Stimulated activated CD4-positive, alpha-beta T cell treated with anti-CD3 and anti-CD28 coated beads, Interleukin-12 subunit alpha, Interleukin-12 subunit beta, amount 100 ng/mL, for 24 hours (primary cell): ENCODE data around the gene ZNF860.
"Not testable (repeated sequence)": the region's sequence is repeated elsewhere in the genome, so short reads cannot be mapped to it uniquely, and the experiment has no call there.

Source experiments
- DNase-seq, 2 experiments: peaks; one replicate each; pipeline ENCODE4 v3.0.0-alpha.2; 2020; ENCODE audit warnings: low read depth in 2 of 2

ZNF860 gene

DNA sequence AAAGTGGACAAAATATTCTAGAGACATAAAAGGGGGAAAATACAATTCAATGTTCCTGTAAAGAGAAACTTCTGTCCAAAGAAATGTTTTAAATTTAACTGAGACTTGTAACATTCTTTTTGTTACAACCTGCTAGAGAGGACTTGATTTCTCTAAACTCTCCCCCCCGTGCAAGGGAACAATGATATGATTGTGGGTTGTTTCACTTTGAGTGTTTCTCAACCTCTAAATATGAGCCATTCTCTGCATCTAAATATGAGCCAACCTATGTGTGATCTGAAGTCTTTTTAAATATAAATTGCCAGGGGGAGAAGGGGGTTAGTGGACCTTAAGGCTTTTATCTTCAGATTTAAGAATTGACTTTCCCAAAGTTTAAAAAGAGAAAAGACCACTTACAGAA lies 14.6 kb downstream of the ZNF860 start:
- no peak for DNase-seq

DNA sequence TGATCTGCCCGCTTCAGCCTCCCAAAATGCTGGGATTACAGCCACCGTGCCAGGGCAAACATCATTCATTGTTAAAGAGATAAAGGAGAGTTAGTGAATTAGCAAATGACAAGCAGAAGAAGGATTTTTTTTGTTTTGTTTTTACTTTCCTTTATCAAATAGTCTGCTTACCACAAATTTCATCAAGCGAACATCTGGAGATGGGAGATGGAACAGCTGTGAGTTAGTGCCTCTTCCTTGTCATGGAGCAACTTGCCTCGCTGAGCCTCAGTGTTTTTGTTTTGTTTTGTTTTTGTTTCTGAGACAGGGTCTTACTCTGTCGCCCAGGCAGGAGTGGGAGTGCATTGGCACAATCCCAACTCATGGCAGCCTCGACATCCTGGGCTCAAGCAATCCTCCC lies 15.9 kb downstream of the ZNF860 start:
- no peak for DNase-seq

DNA sequence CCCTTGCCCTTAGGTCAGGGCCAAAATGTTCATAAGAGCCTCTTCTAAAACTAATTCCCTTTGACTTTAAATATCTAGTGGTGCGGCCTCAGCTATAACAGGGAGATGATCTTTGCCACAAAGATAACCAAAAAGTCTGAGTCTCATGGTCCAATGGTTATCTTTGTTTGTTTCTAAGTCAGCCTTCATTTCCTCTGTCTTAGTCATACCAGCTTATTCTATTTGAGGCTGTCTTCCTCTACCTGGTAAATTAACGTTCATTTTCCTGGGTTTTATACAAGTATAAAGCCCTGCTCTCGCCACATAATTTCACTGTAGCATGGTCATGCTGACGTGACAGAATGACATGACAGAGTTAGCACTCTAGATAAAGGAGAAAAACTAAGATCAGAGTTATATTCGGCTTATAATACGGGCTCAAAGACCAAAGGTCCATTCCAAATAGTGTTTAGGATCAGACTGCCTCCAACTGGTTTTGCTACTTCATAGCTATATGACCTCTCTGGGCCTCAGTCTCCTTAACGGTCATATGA lies 18.4 kb downstream of the ZNF860 start:
- DNase-seq: no peak

DNA sequence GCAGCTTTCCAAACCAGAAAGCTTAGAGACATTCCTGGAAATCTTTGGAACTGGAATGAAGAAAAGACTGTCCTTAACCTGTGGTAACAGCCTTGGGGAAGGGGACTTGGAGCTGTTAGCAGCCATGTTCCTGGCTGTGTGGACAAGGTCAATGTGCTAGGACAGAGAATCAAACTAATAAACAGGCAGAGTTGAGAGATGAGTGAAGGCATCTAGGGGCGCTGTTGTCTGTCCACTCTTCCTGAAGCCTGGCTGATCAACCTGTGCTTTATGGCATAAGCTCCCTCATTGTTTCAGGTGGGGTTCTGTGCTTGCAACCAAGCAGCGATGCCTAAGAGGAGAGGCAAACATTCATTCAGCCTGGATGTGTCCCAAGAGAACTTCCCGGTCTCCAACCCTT lies 19.3 kb downstream of the ZNF860 start:
- DNase-seq: no peak

DNA sequence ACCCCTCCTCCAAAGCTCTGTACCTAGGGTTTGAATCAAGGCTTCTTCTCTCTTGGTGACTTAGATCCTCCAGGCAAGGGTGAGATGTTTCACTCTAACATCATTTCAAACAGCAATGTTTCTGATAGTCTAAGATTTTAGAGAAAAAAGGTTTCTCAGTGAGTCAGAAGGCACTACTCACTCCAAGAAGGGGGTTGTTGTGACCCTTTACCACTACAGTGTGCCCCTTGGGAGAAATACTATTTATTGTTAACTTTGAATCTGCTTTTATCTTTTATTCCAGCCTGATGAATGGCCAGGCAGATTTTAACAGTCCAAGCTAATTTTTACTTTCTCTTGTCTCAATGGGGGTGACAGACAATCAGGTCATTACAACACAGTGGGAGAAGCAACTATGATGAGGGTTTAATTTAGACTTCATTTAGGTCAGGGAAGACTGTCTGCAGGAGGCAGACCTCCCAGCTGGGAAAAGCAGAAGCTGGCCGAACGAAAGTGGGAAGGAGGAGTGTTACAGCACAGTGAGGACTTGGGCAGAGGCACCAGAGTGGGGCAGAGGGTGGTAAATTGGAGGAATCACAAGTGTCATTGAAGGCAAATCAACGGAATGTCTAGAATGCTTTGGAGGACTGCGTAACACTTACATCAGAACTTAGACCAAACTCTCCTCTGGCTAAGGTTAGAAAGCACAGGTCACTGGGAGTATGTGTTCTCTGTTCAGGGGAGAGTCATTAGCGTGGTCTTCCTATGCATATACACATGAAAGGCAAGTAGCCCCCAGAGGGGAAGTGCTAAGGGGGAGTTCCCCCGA lies 21.2 kb downstream of the ZNF860 start:
- no peak for DNase-seq

DNA sequence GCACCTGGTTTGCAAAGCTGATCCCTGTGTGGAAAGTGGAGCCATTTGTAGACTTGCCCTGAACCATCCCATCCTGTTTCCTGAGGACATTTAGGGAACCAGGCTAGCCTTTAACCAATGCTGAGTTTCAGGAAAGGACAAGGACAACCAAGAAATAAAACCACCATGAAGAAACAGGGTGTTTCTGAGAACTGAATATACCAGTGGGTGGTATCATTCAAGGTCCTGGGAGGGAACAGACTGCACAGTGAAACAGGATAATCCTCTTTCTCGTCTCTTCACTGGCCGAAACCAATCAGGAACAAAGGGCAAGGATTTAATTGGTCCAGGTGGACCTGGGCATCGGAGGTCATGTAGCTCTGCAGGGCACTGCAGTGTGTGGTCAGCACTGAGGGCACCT lies 21.8 kb downstream of the ZNF860 start:
- no peak for DNase-seq

DNA sequence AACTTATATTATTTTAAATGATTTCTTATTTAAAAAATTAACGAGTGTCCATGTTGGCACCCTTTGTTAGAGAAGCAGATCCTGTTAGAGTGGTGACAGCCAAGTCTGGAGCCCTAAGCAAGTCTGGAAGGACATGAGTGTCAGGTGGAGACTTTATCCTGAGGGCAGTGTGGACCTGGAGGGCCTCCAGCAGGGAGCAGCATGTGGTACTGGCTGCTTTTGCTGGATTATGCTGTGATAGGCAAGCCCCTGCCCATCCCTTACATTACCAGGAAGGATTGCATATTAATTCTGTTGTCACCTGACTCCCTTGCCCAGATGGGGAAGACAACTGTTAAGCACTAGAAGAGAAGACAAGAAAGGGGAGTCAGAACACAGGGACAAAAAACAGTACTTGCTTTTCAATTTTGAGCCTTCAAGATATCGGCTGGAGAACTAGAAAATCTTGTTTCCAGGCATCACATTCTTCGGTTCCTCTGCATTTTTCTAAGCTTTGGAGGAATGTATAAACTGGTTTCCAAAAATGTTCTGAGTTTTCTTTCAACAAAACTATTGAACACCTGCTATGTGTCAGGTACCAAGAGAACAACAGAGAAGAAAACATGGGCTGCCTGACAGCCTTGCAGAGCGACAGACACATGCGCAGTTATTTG lies 22.7 kb downstream of the ZNF860 start:
- DNase-seq: no peak

DNA sequence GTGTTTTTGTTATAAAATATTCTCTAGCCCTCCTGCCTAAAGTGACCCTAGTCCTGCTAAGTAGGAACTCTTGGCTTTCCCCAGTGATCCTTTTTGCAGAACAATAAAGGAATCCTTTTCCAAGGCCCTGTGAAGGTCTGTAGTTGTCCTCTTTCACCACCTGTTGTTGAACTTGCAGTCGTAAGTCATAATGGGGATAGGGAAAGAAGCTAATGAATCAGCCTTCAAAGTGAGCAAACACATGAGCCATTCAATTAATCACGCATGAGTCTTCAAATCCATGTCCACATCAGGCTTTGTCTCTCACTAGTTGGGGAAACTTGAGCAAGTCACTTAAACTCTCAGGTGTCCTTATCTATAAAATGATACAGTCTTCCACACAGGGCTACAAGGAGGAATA lies 27.6 kb downstream of the ZNF860 start:
- no peak for DNase-seq

DNA sequence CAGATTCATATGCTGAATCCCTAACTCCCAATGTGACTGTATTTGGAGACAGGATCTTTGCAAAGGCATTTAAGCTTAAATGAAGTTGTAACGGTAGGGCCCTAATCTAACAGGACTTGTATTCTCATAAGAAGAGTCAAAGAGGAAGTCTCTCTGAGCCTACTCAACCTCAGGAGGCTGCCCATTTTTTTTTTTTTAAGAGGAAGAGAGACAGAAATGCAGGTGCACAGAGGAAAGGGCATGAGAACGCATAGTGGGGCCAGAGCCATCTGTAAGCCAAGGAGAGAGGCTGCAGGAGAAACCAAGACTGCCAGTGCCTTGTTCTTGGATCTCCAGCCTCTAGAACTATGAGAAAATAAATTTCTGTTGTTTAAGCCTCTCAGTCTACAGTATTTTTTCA lies 28.4 kb downstream of the ZNF860 start:
- no peak for DNase-seq

DNA sequence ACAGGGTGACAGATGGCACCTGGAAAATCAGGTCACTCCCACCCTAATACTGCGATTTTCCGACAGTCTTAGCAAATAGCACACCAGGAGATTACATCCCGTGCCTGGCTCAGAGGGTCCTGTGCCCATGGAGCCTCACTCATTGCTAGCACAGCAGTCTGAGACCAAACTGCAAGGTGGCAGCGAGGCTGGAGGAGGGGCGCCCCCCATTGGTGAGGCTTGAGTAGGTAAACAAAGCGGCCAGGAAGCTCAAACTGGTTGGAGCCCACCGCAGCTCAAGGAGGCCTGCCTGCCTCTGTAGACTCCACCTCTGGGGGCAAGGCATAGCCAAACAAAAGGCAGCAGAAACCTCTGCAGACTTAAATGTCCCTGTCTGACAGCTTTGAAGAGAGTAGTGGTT lies 29.1 kb downstream of the ZNF860 start:
- not testable (repeated sequence) for DNase-seq

DNA sequence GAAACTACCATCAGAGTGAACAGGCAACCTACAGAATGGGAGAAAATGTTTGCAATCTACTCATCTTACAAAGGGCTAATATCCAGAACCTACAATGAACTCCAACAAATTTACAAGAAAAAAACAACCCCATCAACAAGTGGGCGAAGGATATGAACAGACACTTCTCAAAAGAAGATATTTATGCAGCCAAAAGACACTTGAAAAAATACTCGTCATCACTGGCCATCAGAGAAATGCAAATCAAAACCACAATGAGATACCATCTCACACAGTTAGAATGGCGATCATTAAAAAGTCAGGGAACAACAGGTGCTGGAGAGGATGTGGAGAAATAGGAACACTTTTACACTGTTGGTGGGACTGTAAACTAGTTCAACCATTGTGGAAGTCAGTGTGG lies 34.1 kb downstream of the ZNF860 start:
- not testable (repeated sequence) for DNase-seq

DNA sequence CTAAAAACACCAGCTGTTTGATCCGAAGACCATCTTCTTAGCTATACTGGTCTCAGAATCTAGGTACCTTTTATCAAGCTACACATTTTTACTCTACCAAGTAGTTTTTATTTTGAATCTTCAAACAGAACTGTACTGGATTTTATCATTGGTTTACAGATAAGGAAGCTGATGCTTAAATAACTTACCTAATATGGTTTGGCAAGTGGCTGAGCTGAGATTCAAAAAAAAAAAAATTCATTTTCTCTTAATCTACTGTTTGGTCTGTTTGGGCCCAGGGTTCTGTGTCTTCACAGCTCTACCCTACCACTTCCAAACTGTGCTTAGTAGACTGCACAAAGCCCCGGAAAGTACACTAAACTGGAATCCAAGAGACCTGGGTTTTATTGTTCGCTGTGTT lies 35.7 kb downstream of the ZNF860 start:
- DNase-seq: no peak

DNA sequence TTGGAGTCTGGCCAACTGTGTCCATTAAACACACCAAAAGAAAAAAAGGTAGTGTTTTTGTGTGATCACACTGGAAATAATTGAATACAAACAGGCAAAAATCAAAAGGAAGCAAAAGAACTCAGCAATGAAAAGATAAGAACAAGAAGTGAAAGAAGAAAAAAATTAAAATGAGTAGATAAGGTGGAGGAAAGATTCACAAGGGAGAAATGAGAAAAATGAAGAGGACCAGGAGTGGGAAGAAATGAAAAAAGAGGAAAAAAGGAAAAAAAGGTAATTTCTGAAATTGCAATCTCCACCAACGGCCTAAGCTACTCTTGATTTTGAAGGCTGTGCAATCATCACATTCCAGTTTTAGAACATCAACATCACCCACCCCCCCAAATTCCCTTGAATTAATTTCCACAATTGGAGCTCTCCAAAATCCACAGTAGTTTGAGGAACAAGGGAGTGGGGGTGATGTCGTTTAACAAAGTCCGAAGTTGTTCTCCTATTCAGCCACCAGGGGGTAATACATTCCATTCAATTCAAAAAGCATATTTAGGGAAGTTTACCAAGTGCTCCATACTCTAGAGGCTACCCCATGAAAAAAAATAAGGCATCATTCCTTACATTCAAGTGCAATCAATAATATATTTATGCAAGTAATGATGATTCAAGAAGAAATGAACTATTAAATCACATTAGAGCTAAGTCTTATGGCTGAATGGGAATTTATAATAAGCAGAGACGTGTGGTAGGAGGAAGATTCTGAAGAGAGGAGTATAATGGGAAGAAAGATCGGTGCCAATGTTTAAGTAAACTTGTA lies 37.4 kb downstream of the ZNF860 start:
- DNase-seq: no peak

DNA sequence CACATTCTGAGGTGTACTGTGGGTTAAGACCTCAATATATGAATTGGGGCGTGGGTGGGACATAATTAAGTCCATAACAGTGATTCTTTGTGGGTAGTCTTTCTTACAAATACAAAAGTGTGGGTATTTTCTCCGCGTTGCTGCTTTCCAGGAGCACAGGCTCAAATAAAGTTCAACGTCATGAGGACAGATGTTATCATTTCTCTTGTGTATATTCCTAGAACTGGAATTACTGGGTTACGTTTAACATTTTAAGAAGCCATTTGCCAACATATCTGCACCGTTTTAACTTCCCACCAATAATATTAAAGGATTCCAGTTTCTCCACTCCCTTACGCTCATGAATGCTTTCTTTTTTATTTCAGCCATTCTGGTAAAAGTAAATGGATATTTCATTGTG lies 39.6 kb downstream of the ZNF860 start:
- no peak for DNase-seq

DNA sequence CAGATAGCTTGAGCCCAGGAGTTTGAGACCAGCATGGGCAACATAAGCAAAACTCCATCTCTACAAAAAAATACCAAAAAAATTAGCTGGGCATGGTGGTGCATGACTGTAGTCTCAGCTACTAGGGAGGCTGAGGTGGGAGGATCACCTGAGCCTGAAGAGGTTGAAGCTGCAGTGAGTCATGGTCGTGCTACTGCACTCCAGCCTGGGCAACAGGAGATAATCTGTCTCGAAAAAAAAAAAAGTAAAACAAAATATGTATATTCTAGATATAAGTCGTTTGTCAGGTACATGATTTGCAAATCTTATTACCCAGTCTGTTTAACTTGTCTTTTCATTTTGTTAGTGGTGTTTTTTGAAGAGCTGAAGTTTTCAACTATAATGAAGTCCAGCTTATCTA lies 40.2 kb downstream of the ZNF860 start:
- DNase-seq: no peak

DNA sequence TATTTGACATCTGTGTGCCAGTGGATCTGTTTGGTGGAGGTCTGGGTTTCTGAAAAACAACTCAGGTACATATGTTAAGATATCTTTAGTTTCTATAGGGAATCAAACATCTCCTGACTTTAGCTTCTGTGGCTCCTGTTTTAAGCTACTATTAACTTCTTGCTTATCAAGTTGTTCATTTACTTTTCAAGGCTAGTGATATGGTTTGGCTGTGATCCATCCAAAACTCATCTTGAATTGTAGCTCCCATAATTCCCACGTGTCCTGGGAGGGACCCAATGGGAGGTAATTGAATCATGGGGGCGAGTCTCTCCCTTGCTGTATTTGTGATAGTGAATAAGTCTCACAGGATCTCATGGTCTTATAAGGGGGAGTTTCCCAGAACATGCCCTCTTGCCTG lies 41.4 kb downstream of the ZNF860 start:
- DNase-seq: no peak

DNA sequence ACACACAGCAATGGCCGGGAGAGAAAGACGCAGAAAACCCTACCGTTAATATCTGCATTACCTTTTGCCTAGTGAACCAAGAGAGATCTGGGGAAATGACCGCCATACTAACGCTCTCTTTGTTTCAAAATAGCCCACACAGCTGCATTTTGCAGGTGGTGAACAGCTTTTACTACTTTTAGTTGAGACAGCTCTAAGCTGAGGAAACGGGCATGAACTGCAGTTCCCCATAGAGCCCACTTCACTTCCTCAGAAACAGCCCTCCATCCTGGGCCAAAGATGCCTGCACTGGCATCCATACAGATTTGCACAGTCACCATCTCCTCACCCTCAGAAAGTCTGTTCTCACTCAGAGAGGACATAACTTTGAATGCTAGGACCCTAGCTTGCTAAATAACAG lies 45.0 kb downstream of the ZNF860 start:
- no peak for DNase-seq

DNA sequence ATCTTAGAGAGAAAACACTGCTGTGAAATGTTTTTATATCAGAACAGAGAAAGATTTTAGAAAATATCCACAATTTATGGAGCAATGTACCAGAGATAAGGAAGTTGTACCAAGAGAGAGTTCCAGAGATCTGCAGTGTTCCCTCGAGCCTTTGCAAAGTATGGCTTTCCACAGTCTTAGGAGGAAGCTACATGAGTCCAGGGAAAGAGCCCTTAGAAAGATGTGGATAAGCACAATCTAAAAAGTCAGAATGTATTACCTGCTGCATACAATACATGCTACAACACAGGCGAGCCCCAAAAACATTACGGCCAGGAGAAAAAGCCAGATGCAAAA lies 56.4 kb downstream of the ZNF860 start:
- no peak for DNase-seq

DNA sequence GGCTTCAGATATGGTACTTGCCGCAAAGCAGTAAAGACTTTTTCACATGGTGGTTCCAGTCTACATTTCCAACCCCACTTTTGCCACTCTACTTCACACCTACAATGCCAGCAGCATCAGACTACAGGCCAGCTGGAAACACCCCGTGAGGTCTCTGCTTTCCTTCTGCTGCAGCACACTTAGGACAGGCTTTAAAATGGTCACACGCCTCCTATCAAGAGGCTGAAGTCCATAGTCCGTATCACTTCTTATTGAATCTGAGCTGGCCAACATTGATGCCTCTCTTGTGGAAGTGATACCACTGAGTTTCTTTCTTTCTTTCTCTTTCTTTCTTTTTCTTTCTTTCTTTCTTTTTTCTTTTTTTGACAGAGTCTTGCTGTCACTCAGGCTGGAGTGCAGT lies 59.8 kb downstream of the ZNF860 start:
- no peak for DNase-seq
